Thyroid gland (tissue), 4 donors: Measurements from ENCODE around the gene SLC35B1.

ENCODE experiments used
- POLR2A ChIP-seq, 2 donors: fragments of 450-650 bp; IDR thresholded peaks; one replicate each; pipeline ENCODE4 v1.6.1; 2017; ENCODE audit warnings: antibody characterized with exemption in 2 of 2, mild to moderate bottlenecking in 2 of 2, moderate library complexity in 1 of 2
- TF ChIP-seq, protein P1 (sequence below), 6 experiments: fragments of 200-600 bp in 3 of 6; fragments of 450-650 bp in 3 of 6; sonication (generic) in 3 of 6; IDR thresholded peaks; one replicate each; pipeline ENCODE4 v1.5.1; 2016 to 2019; ENCODE audit warnings: antibody characterized with exemption in 6 of 6, mild to moderate bottlenecking in 2 of 6, inconsistent platforms in 1 of 6, moderate library complexity in 1 of 6

DNA sequence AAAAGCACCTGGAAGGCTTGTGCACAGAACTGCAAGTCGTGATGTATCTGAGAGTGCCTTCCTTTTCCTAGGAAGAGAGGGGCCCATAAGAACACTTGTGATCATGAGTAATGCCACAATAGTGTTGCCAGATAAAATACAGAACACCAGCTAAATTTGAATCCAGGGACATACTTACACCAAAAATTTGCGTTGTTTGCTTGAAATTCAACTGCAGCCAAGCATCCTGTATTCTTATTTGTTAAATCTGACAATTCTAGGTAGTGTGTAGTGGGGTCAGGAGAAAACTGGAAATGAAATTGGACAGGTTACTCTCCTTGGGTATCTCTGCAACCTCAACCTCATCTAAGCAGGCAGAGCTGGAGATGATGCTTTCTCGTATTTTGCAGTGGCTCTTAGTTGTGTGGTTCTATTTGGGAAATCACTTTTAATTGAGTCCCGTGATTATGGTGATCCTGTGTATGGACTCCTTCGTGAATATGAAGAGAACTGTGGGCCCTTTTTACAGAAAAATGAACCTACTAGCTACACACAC, 12.0 kb downstream of the SLC35B1 start:
- TF ChIP-seq POLR2A (IDR thresholded peaks at IDR 0.05) = no peak
- TF ChIP-seq, protein P1, sequence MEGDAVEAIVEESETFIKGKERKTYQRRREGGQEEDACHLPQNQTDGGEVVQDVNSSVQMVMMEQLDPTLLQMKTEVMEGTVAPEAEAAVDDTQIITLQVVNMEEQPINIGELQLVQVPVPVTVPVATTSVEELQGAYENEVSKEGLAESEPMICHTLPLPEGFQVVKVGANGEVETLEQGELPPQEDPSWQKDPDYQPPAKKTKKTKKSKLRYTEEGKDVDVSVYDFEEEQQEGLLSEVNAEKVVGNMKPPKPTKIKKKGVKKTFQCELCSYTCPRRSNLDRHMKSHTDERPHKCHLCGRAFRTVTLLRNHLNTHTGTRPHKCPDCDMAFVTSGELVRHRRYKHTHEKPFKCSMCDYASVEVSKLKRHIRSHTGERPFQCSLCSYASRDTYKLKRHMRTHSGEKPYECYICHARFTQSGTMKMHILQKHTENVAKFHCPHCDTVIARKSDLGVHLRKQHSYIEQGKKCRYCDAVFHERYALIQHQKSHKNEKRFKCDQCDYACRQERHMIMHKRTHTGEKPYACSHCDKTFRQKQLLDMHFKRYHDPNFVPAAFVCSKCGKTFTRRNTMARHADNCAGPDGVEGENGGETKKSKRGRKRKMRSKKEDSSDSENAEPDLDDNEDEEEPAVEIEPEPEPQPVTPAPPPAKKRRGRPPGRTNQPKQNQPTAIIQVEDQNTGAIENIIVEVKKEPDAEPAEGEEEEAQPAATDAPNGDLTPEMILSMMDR (IDR thresholded peaks at IDR 0.05) = peak in 1 of 6 experiments; percentile 4
